ENCODE results near the gene GABBR2. TPM values are rescaled to one million over a fixed set of nuclear protein-coding genes. Genes with fewer than 3 reads are reported as not detected.

The GABBR2 gene
- total RNA-seq, 2 experiments from 2014 or later, result not detected

GRCh38 chr9:98457726-98458370 lies 250.9 kb downstream of the GABBR2 start:
- H3K9me3 Mint-ChIP-seq, result peaks cover 18% of the 10 kb centered on the region
- DNase-seq, result no peak
- no peak overlapping the region for H3K4me3 Mint-ChIP-seq
- Histone ChIP-seq H3K4me3 (ENCODE audit: low read length) (no peak overlapping the region), H3K36me3 (ENCODE audit: insufficient read depth, low read length) (no peaks in the 10 kb centered on the region), H3K27ac (ENCODE audit: low read depth in 1 of 2, low read length in 2 of 2) (no peak overlapping the region), H3K4me1 (ENCODE audit: insufficient read depth, low read length) (no peaks in the 10 kb centered on the region), H3K27me3 (ENCODE audit: control insufficient read depth in 1 of 2, insufficient read depth in 2 of 2, low read length in 2 of 2) (peaks cover 0 to 5% of the 10 kb centered on the region in 2 experiments), H3K9me3 (ENCODE audit: control insufficient read depth in 1 of 2, insufficient read depth in 1 of 2, low read length in 2 of 2) (peaks cover 5 to 15% of the 10 kb centered on the region in 2 experiments)
- H3K4me1 Mint-ChIP-seq (ENCODE audit: low read depth), result no peaks in the 10 kb centered on the region
- no peak for TF ChIP-seq CTCF (IDR thresholded peaks at IDR 0.05)
- ChIA-PET POLR2A (no interaction called here), CTCF (no interaction called here)
- no peak overlapping the region for H3K27ac Mint-ChIP-seq
- intact Hi-C loops (cut with DNase I, micrococcal nuclease), result no loop called here
- H3K27me3 Mint-ChIP-seq, result peaks cover 33% of the 10 kb centered on the region
- H3K36me3 Mint-ChIP-seq (ENCODE audit: low read depth), result no peaks in the 10 kb centered on the region
- no peak for ATAC-seq (ENCODE audit: poor library complexity)

- DNase-seq (no peak), ATAC-seq (ENCODE audit: poor library complexity) (no peak)
- no peak overlapping the region for H3K27ac Mint-ChIP-seq
- no peak overlapping the region for H3K4me3 ChIP-seq (ENCODE audit: low read length)
- H3K4me3 Mint-ChIP-seq, result no peak overlapping the region
- intact Hi-C loops (cut with DNase I, micrococcal nuclease), result no loop called here
- CTCF ChIA-PET, result no interaction called here
- POLR2A ChIA-PET, result no interaction called here
- peaks cover 33% of the 10 kb centered on the region for H3K27me3 Mint-ChIP-seq
- H3K27ac ChIP-seq (ENCODE audit: low read depth in 1 of 2, low read length in 2 of 2), result no peak overlapping the region
- no peaks in the 10 kb centered on the region for H3K36me3 ChIP-seq (ENCODE audit: insufficient read depth, low read length)
- TF ChIP-seq CTCF (IDR thresholded peaks at IDR 0.05), result no peak
- H3K27me3 ChIP-seq (ENCODE audit: control insufficient read depth in 1 of 2, insufficient read depth in 2 of 2, low read length in 2 of 2), result peaks cover 0 to 5% of the 10 kb centered on the region in 2 experiments
- peaks cover 8% of the 10 kb centered on the region for H3K9me3 Mint-ChIP-seq
- peaks cover 5 to 15% of the 10 kb centered on the region in 2 experiments for H3K9me3 ChIP-seq (ENCODE audit: control insufficient read depth in 1 of 2, insufficient read depth in 1 of 2, low read length in 2 of 2)
- no peaks in the 10 kb centered on the region for H3K4me1 ChIP-seq (ENCODE audit: insufficient read depth, low read length)
- H3K36me3 Mint-ChIP-seq (ENCODE audit: low read depth), result no peaks in the 10 kb centered on the region
- H3K4me1 Mint-ChIP-seq (ENCODE audit: low read depth), result no peaks in the 10 kb centered on the region
Observed at GRCh38 chr9:98456156-98456613, 252.6 kb downstream of the GABBR2 start.

GRCh38 chr9:98455256-98456155 lies 253.2 kb downstream of the GABBR2 start:
- no peak overlapping the region for H3K27ac ChIP-seq (ENCODE audit: low read depth in 1 of 2, low read length in 2 of 2)
- ChIA-PET CTCF (no interaction called here), POLR2A (no interaction called here)

More at GRCh38 chr9:98455256-98456155, 253.2 kb downstream of the GABBR2 start:
- no peaks in the 10 kb centered on the region for H3K4me1 Mint-ChIP-seq (ENCODE audit: low read depth)
- no peaks in the 10 kb centered on the region for H3K4me1 ChIP-seq (ENCODE audit: insufficient read depth, low read length)
- no peak for TF ChIP-seq CTCF (IDR thresholded peaks at IDR 0.05)
- H3K27ac Mint-ChIP-seq, result no peak overlapping the region
- peaks cover 5 to 11% of the 10 kb centered on the region in 2 experiments for H3K9me3 ChIP-seq (ENCODE audit: control insufficient read depth in 1 of 2, insufficient read depth in 1 of 2, low read length in 2 of 2)
- ATAC-seq (ENCODE audit: poor library complexity) (no peak), DNase-seq (no peak)
- peaks cover 34% of the 10 kb centered on the region for H3K27me3 Mint-ChIP-seq
- no peak overlapping the region for H3K4me3 ChIP-seq (ENCODE audit: low read length)
- H3K9me3 Mint-ChIP-seq, result peaks cover 2% of the 10 kb centered on the region
- no peaks in the 10 kb centered on the region for H3K36me3 Mint-ChIP-seq (ENCODE audit: low read depth)
- H3K36me3 ChIP-seq (ENCODE audit: insufficient read depth, low read length), result no peaks in the 10 kb centered on the region
- H3K4me3 Mint-ChIP-seq, result no peak overlapping the region
- intact Hi-C loops (cut with DNase I, micrococcal nuclease), result no loop called here
- H3K27me3 ChIP-seq (ENCODE audit: control insufficient read depth in 1 of 2, insufficient read depth in 2 of 2, low read length in 2 of 2), result peaks cover 0 to 5% of the 10 kb centered on the region in 2 experiments

All from CD4-positive, alpha-beta T cell (primary cell).